Head of caudate nucleus (tissue), 42 donors: ENCODE results near the gene RPL15.
"Not testable (repeated sequence)": the region's sequence is repeated elsewhere in the genome, so short reads cannot be mapped to it uniquely, and the experiment has no call there.

Source experiments
- DNase-seq, 42 donors: peaks; one replicate each; pipeline versions ENCODE4 v3.0.0 to v3.0.0-alpha.2; 2020 to 2021; ENCODE audit warnings: mixed read lengths in 7 of 42
- intact Hi-C: fragments of 100-400 bp; cut with DNase I; formaldehyde crosslinking; loops from one replicate; pipeline ENCODE4 v1.15.0; 2022

RPL15 gene

DNA sequence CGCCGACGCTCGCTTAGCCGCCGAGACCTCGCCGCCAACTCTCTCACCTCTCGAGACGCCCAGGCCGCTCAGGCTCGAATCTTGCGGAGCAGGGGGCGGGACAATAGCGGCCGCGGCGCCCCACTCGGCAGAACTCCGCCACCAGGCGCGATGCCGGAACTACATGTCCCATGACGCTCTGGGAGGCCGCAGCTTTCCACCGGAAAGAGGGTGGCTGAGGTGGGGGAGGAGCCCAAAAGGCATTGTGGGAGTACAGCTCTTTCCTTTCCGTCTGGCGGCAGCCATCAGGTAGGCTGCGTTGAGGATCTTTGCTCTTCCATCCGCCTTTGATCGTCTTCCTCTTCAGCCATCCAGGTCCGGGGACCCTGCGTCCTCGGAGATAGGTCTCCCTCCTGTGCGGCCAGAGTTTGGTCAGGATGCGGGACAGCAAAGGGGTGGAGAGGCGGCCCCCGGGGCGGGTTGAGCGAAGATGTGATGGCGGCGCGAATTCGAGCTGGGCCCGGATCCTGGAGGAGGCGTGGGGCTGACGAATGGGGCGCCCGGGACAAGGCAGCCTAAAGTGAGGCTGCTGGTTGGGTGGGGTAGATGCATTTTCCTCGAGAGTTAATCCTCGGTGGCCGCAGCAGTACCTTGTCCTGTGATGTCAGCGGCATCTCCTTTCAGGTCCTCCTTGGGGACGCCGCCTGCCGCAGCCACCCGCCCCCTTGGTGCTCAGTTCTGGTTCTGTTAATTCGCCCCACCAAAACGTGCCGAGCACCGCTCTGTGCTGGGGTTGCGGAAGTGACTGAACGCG, at the start of gene RPL15, which contains the start of gene NKIRAS1:
TSS of gene RPL15 (plus strand) at position 247 of the 793 bp plus-strand sequence. CDS start 728 bp downstream, outside the sequence.
TSS of gene NKIRAS1 (minus strand) at position 105 of the 793 bp plus-strand sequence. CDS start 6,086 bp downstream, outside the sequence.
- intact Hi-C loops, result loop anchor here (1.0 kb wide), 1 partner anchor 28 kb away; the partner anchor contains the start of gene NR1D2
- peak; percentile 93 to 99 (median 97) for DNase-seq

DNA sequence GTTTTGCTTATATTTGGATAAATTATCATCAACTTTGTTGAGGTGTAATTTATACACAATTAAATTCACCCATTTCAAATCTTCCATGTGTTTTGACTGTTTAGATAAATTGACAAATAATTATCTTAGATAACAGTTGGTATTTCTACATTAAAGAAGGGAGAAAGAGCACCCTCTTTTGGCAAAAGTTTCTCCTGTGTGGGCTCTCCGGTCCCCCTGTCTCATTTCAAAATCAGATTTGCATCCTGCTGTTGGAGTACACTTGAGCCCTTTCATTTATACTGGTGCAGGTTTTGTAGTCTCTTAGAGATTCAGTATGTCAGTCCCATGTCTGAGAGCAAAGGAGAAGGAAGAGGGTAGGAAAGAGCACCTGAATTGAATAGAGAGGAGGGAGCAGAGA, 49.5 kb upstream of the RPL15 start:
- intact Hi-C loops, result no loop called here

DNA sequence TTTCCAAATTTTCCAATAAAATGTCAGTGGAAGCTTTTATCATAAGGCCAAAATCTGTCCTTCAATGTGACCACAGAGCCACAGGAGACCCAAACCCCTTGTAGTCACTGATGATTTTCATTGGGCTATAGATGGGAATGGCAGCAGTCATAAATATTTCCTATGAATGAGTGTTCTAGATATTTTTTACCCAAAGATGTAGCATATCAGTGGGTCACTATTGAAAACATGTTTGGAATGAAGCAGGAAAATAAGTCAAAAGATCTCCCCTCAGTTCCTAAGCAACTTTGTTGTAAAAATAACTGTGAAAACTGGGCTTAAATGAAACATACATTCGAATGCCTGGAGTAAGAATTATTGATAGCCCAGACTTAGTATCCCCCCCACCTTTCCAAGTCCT, 49.1 kb upstream of the RPL15 start:
- DNase-seq, result no peak
- intact Hi-C loops, result no loop called here

More for the DNA sequence above, 49.5 kb upstream of the RPL15 start:
- no peak for DNase-seq

- DNase-seq, result no peak
- intact Hi-C loops, result no loop called here
Observed at GRCh38 chr3:23869977-23870662, 46.8 kb upstream of the RPL15 start.

- intact Hi-C loops, DNase-seq: not testable (repeated sequence)
Observed at GRCh38 chr3:23870663-23871043, 46.3 kb upstream of the RPL15 start.

GRCh38 chr3:23871361-23871760, 45.6 kb upstream of the RPL15 start:
- intact Hi-C loops, DNase-seq: not testable (repeated sequence)

GRCh38 chr3:23872330-23872729, 44.6 kb upstream of the RPL15 start:
- intact Hi-C loops, result no loop called here
- DNase-seq, result no peak

- intact Hi-C loops, result no loop called here
- no peak for DNase-seq
Observed at GRCh38 chr3:23873941-23874340, 43.0 kb upstream of the RPL15 start.

DNA sequence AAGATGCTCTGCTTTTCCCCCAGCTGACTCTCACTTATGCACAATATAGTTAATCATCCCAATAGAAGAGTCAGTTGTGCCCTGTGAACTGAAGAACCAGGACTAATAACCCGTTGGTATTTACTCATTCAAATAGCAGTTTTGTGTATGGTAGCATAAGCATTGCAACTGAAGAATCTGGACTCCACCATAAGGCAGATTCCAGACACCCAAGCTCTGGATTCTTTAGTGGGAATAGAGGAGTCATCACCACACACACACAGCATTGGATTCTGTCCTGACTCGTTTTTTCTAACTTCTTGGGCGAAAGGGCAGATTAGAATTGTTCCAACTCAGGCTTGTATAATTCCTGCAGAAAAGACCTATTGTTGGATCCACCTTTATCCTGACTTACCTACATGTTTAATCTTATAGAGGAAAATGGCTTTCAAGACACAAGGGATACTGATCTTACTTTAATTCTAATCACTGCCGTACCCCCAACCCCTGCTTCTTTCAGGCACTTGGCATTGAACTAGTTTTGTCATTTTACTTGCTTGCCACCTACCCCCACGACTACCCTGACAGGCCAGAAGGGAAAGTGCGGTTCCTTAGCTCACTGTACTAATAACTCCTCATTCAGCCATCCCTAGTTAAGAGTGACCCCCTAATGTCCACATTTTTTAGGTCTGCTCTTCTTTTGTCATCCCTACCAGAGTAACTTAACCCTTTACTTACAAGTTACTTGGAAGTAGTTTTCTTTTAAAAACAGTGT, 42.4 kb upstream of the RPL15 start:
- DNase-seq, result no peak

DNA sequence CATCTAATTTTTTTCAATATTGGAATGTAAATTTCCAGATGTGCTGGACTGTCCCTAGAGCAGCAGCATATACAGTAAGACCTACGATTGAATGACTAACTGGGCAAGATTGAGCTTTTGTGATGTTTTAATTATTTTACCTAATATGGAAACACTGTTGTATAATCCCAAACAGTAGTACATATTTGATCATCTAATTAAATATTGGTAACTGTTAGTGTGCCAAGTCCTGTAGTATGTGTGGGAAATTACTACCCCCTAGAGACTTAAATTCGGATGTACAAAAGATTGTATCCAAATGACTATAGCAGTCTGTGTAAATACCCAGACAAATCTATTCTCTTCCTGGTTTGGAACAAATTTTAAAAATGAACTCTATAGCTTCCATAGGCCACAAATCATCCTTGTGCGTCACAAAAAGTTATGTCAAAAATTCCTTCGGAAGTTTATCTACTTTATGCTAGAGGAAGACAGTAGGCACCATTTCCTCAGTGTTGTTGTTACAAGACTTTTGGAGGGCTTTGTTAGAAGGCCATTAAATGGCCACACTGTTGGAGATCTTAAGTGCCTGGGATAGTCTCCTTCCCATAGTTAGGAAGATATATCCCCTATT, 41.7 kb upstream of the RPL15 start:
- DNase-seq, result no peak
- intact Hi-C loops, result no loop called here

More for the DNA sequence above, 42.4 kb upstream of the RPL15 start:
- intact Hi-C loops, result no loop called here

GRCh38 chr3:23876923-23877322, 40.0 kb upstream of the RPL15 start:
- no peak for DNase-seq
- intact Hi-C loops, result no loop called here

- DNase-seq, result peak in 11 of 42 donors; percentile 12 to 63 (median 23)
- intact Hi-C loops, result no loop called here
Observed at GRCh38 chr3:23877329-23877980, 39.5 kb upstream of the RPL15 start.

DNA sequence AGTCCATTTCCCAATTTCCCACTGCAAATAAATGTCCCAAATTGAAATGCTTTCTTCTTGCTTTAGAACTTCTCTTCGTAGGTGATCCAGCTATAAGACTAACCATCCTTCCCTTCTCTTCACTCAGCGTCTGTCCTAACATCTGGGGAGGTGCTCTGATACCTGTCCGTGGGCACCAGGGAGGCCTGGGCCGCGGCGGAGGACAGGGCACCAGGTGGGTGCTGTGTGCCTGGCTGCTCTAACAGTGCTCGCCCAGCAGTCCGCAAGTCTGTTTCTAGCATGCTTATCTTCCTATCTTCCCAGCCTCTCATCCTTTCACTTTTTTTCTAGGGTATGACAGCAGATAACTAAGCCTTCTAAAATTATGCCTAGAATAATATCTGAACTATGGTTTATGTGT, 37.4 kb upstream of the RPL15 start:
- no peak for DNase-seq
- intact Hi-C loops, result no loop called here

DNA sequence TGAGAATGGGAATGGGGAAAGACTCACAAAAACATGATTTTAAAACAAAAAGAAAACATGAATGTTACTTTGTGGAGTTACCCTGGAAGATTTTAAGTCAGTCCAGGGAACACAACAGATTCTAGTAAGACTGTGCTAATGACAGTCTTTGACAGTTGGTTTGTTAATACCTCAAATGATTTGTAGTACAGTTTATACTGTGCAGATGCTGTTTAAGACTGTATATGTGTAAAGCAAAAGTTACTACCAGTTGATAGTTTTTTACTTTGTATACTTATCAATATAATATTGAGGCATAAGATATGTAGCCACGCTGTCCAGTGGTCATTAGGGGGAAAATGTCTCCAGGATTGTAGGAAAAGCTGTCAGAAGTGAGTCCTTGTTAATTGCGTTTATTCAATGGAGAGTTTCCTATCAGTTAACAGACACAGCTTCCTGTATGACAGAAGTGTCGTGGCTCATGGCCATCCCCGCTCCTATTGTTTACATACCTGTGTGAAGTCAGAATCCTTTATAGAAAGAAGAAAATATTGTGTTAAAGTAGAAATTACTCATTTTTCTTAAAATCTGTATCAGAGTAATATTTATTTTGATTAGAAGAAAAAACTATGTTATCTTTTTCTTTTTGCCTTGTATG, 36.1 kb upstream of the RPL15 start:
- intact Hi-C loops, result no loop called here
- DNase-seq, result no peak

- DNase-seq, intact Hi-C loops: not testable (repeated sequence)
Observed at GRCh38 chr3:23881993-23882392, 34.9 kb upstream of the RPL15 start.

DNA sequence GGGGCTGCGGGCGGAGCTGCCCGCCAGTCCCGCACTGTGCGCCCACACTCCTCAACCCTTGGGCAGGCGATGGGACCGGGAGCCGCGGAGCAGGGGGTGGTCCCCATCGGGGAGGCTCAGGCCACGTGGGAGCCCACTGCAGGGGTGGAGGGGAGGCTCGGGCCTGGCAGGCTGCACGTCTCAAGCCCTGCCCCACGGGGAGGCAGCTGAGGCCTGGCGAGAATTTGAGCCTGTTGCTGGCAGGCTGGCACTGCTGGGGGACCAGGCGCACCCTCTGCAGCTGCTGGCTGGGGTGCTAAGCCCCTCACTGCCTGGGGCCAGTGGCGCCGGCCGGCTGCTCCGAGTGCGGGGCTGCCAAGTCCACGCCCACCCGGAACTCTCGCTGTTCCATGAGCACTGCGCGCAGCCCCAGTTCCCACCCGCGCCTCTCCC, 34.4 kb upstream of the RPL15 start:
- DNase-seq, result no peak
- intact Hi-C loops, result no loop called here

- intact Hi-C loops, result no loop called here
Observed at GRCh38 chr3:23884481-23884880, 32.5 kb upstream of the RPL15 start.

DNA sequence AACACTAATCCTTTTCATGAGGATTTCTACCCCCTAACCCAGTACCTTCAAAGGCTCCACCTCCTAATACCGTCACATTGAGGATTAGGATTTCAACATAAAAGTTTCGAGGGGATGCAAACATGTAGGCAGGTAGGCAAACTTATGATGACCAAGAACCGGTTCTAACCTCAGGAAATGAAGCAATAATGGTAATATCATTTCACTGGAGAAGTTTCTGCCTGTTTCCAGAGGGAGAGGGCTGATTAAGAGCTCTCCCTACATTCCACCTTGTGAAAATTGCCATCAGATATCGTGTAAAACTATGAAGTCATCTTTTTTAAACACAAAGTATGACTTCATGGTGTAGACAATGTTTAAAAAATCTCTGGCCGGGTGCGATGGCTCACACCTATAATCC, 31.7 kb upstream of the RPL15 start:
- DNase-seq, result no peak
- intact Hi-C loops, result no loop called here

More at GRCh38 chr3:23884481-23884880, 32.5 kb upstream of the RPL15 start:
- DNase-seq, result no peak
